GM21367 (cell line): ENCODE data around the gene GAGE13.
"Not testable (repeated sequence)": the region's sequence is repeated elsewhere in the genome, so short reads cannot be mapped to it uniquely, and the experiment has no call there.

Source experiments
- ATAC-seq: cut with Tn5 transposase; IDR thresholded peaks from one replicate; pipeline ENCODE4 v1.9.1; 2021; ENCODE audit not compliant: unreplicated experiment

GAGE13 gene

DNA sequence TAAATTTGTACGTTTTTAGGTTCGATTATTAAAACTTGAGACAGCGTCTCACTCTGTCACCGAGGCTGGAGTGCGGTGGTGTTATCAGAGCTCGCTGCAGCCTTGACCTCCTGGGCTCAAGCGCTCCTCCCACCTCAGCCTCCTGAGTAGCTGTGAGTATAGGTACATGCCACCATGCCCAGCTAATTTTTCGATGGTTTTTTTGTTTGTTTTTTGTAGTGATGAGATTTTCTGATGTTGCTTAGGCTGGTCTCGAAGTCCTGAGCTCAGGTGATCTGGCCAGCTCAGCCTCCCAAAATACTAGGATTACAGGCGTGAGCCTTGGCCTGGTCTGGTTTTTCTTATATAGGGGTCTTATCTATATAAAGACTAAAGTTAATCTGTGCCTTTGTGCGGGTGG is 961 bp upstream of the GAGE13 start:
- not testable (repeated sequence) for ATAC-seq

DNA sequence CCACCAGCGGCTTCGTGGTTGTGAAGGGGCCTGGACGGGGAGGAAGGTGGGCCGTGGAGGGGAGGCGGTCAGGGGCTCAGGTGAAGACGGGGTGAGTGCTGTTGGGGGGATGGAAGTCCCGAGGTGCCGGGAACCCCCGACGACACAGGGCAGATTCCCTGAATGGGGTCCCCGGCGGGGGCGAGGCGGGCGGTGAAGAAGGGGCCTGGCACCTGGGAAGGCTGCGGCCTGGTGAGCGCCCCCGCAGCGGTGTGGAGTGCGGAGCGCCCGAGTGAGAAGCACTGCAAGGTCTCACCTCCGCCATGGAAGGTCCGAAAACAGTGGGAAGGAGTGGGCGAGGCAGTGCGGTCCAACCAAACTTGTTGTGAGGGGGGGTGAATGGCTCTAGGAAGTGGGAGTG is 459 bp downstream of the GAGE13 start:
- not testable (repeated sequence) for ATAC-seq

- ATAC-seq = not testable (repeated sequence)
Measured at GRCh38 chrX:49341449-49341848, 10.1 kb downstream of the GAGE13 start.

- ATAC-seq = not testable (repeated sequence)
Measured at GRCh38 chrX:49344496-49345175, 13.3 kb downstream of the GAGE13 start.

GRCh38 chrX:49345402-49345801 is 14.0 kb downstream of the GAGE13 start:
- ATAC-seq = not testable (repeated sequence)

DNA sequence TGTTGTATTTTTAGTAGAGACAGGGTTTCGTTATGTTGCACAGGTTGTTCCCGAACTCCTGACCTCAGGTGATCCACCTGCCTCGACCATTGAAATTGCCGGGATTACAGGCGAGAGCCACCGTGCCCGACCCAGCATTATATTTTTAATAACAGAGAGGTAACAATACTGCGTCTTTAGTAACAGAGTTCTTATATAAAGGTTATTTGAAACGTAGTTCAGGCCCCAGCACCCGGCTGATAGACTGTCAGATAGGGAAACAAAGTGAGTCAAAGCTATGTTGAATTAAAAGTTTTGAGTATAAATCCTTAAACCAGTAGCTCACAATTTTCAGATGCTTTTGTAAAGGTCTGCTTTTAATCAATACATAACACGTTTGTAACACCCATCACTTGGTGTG is 14.8 kb downstream of the GAGE13 start:
- not testable (repeated sequence) for ATAC-seq
